ENCODE measurements around the gene GPC5.

- peak; percentile 41; the same call in 1 of the 2 replicates for TF ChIP-seq CTCF (IDR thresholded peaks at IDR 0.05; ENCODE audit: low read length)
- TF ChIP-seq EZH2 (IDR thresholded peaks at IDR 0.05; ENCODE audit: borderline replicate concordance, low read length): no peak
Observed at GRCh38 chr13:92896842-92897241, 1498.4 kb downstream of the GPC5 start.

All from OCI-LY1 (cell line).